ENCODE results near the gene MTTP.
"Not testable (repeated sequence)": the region's sequence is repeated elsewhere in the genome, so short reads cannot be mapped to it uniquely, and the experiment has no call there.

Gene MTTP

GRCh38 chr4:99574530-99575324, at the start of gene MTTP:
TSS of gene MTTP (plus strand) at chr4:99574824. CDS start at chr4:99574910, 86 bp downstream.
- no peak for DNase-seq (ENCODE audit: low read depth)

- DNase-seq (ENCODE audit: low read depth), result no peak
These were observed 45.4 kb upstream of the MTTP start for GRCh38 chr4:99529228-99529627.

GRCh38 chr4:99529956-99530355, 44.7 kb upstream of the MTTP start:
- no peak for DNase-seq (ENCODE audit: low read depth)

GRCh38 chr4:99534699-99535098, 39.9 kb upstream of the MTTP start:
- not testable (repeated sequence) for DNase-seq (ENCODE audit: low read depth)

GRCh38 chr4:99536271-99536670, 38.4 kb upstream of the MTTP start:
- DNase-seq (ENCODE audit: low read depth), result no peak

- no peak for DNase-seq (ENCODE audit: low read depth)
These were observed 37.8 kb upstream of the MTTP start for GRCh38 chr4:99536848-99537247.

GRCh38 chr4:99537674-99538073, 37.0 kb upstream of the MTTP start:
- no peak for DNase-seq (ENCODE audit: low read depth)

- DNase-seq (ENCODE audit: low read depth), result no peak
These were observed 34.2 kb upstream of the MTTP start for GRCh38 chr4:99540277-99540939.

- DNase-seq (ENCODE audit: low read depth), result no peak
These were observed 21.8 kb upstream of the MTTP start for GRCh38 chr4:99552872-99553271.

- DNase-seq (ENCODE audit: low read depth), result peak; percentile 92
These were observed 11.1 kb upstream of the MTTP start, which contains the start of gene TRMT10A for GRCh38 chr4:99563310-99564186. TSS of gene TRMT10A (minus strand) at chr4:99564039. CDS start at chr4:99559338, 4,701 bp downstream.

- DNase-seq (ENCODE audit: low read depth), result no peak
These were observed 9.7 kb upstream of the MTTP start for GRCh38 chr4:99564921-99565320.

- no peak for DNase-seq (ENCODE audit: low read depth)
These were observed 2.7 kb upstream of the MTTP start for GRCh38 chr4:99571883-99572282.

- no peak for DNase-seq (ENCODE audit: low read depth)
These were observed 1.9 kb upstream of the MTTP start for GRCh38 chr4:99572527-99573240.

GRCh38 chr4:99573735-99574368, 772 bp upstream of the MTTP start:
- no peak for DNase-seq (ENCODE audit: low read depth)

GRCh38 chr4:99578714-99579113, 4.1 kb downstream of the MTTP start:
- DNase-seq (ENCODE audit: low read depth), result no peak

- no peak for DNase-seq (ENCODE audit: low read depth)
These were observed 10.9 kb downstream of the MTTP start for GRCh38 chr4:99585516-99585915.

- DNase-seq (ENCODE audit: low read depth), result no peak
These were observed 11.7 kb downstream of the MTTP start for GRCh38 chr4:99586322-99586721.

GRCh38 chr4:99586797-99587196, 12.2 kb downstream of the MTTP start:
- no peak for DNase-seq (ENCODE audit: low read depth)

GRCh38 chr4:99587309-99587708, 12.7 kb downstream of the MTTP start:
- no peak for DNase-seq (ENCODE audit: low read depth)

- DNase-seq (ENCODE audit: low read depth), result no peak
These were observed 13.2 kb downstream of the MTTP start for GRCh38 chr4:99587803-99588202.

GRCh38 chr4:99591757-99592156, 17.1 kb downstream of the MTTP start:
- DNase-seq (ENCODE audit: low read depth), result no peak
